Left lung (tissue), 10 donors: ENCODE results near the gene LRRC2. TPM values are rescaled to one million over a fixed set of nuclear protein-coding genes. Genes with fewer than 3 reads are reported as not detected.

Source experiments
- ATAC-seq: fragments of 200-7000 bp; cut with Tn5 transposase; one replicate; pipeline ENCODE4 v1.9.1; 2020; ENCODE audit warnings: moderate library complexity
- DNase-seq, 4 donors: peaks; one replicate each; pipeline ENCODE4 v3.0.0-alpha.2; 2013 to 2020
- H3K27ac ChIP-seq, 2 donors: fragments of 200-600 bp; sonication (generic) in 1 of 2; one replicate each; pipeline versions ENCODE4 v1.5.0 to v1.8.0; 2020 to 2021
- H3K27me3 ChIP-seq, 2 donors: fragments of 200-600 bp; sonication (generic) in 1 of 2; one replicate each; pipeline versions ENCODE4 v1.5.0 to v1.8.0; 2020 to 2021
- H3K36me3 ChIP-seq, 2 donors: fragments of 200-600 bp; sonication (generic) in 1 of 2; one replicate each; pipeline versions ENCODE4 v1.5.0 to v1.8.0; 2020 to 2021
- H3K4me1 ChIP-seq, 2 donors: fragments of 200-600 bp; one replicate each; pipeline ENCODE4 v1.8.0; 2021
- H3K4me3 ChIP-seq, 2 donors: fragments of 200-600 bp; sonication (generic) in 1 of 2; one replicate each; pipeline versions ENCODE4 v1.5.0 to v1.8.0; 2020 to 2021; ENCODE audit warnings: mild to moderate bottlenecking in 1 of 2
- H3K9me3 ChIP-seq, 2 donors: fragments of 200-600 bp; sonication (generic) in 1 of 2; one replicate each; pipeline versions ENCODE4 v1.5.0 to v1.8.0; 2020 to 2021
- CTCF ChIP-seq, 2 donors: fragments of 200-600 bp; sonication (generic) in 1 of 2; IDR thresholded peaks; one replicate each; pipeline versions ENCODE4 v1.5.0 to v1.8.0; 2021; ENCODE audit warnings: antibody characterized with exemption in 2 of 2
- intact Hi-C, 2 donors: fragments of 100-400 bp; cut with DNase I; formaldehyde crosslinking; loops; one replicate each; pipeline versions ENCODE4 v1.11.2 to v1.14.2; 2022
- polyA plus RNA-seq, 6 donors: library from polyadenylated mRNA; unstranded; fragments of 120-200 nt; gene quantifications; one replicate each; pipeline ENCODE4 v1.2.1, GENCODE V29; 2013; ENCODE audit not compliant: insufficient read length in 6 of 6
- total RNA-seq, 2 donors: library from RNA; stranded (reverse); fragmentation: NEBNext Ultra II Directional; extraction: Animal tissue kit (Norgen Biotek cat#: 25700); gene quantifications; one replicate each; pipeline ENCODE4 v1.2.1, GENCODE V29; 2021
- donor health status: DM: no; HTN: yes; CAD: no.
- donor health status: DM: no; HTN: no; CAD: no.

LRRC2 gene
- total and polyA plus RNA-seq, 8 donors = 0.36 to 0.47 (median 0.45) TPM

DNA sequence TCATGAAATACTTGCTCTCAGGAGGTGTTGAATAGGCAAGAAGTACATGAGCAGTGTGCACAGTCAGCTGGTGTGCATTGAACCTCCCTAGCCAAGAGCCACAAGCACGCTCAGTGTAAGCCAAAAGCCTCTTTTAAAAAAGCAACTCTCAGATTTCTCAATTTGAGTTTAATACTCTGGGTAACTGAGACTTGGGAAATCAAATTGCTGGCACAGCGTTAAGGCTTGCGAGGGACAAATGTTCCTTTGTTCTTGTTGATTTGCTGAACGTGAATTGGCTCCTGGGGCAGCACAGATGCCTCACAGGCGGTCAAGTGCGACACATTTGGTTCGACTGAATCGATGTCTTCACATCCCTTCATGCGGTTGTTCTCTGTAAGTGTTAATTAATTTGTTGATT, 46.2 kb upstream of the LRRC2 start, which contains the start of gene FAM240A:
TSS of gene FAM240A (plus strand) at position 202 of the 400 bp plus-strand sequence. CDS start at position 361, 159 bp downstream.
- intact Hi-C loops = no loop called here
- no peak for TF ChIP-seq CTCF (IDR thresholded peaks at IDR 0.05)
- Histone ChIP-seq H3K4me1 (peaks cover 0 to 5% of the 10 kb centered on the region in 2 donors), H3K36me3 (no peaks in the 10 kb centered on the region), H3K4me3 (no peak within 1 kb of the TSS), H3K9me3 (no peaks in the 10 kb centered on the region), H3K27me3 (peaks cover 0 to 5% of the 10 kb centered on the region in 2 donors), H3K27ac (no peak within 1 kb of the TSS)
- ATAC-seq (peak; percentile 51), DNase-seq (peak in 2 of 4 donors; percentile 26 to 44)

DNA sequence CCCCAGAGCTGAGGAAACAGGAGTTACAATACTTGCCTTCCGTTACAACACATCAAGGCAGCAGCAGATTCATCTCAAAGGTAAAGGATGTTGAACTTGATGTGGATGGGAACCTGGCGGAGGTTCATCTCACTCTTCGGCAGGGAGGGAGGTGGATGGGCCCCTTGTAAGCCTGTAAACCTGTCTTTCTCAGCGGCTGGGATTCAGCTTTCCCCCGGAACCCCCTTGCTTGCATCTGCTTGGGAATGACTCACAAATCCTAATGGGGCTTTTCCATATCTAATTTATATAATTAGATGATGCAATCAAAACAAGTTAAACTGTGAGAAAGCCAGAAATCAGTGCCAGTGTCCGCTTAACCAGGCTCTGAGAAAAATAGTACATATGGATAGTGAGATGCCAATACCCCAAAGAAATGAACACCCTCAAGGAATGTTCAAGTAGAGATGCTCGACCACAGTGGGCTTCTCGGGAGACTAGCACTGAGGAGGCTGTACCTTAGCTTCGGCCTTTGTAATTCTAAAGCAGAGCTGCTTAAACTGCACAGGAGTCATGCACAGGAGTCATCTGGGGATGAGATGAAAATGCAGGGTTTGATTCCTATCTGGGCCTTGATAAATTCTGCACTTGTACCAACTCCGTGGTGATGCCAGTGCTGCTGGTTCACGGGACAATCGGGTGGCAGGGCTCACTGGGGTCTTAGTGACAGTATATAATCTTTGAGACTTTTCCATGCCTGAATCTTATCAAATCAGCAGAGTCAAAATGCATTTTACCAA, 44.0 kb upstream of the LRRC2 start:
- Histone ChIP-seq H3K27ac (no peak overlapping the region), H3K36me3 (no peaks in the 10 kb centered on the region), H3K27me3 (no peaks in the 10 kb centered on the region), H3K4me1 (peaks cover 0 to 5% of the 10 kb centered on the region in 2 donors), H3K9me3 (no peaks in the 10 kb centered on the region), H3K4me3 (no peak overlapping the region)
- DNase-seq (no peak), ATAC-seq (no peak)
- intact Hi-C loops = no loop called here
- no peak for TF ChIP-seq CTCF (IDR thresholded peaks at IDR 0.05)

DNA sequence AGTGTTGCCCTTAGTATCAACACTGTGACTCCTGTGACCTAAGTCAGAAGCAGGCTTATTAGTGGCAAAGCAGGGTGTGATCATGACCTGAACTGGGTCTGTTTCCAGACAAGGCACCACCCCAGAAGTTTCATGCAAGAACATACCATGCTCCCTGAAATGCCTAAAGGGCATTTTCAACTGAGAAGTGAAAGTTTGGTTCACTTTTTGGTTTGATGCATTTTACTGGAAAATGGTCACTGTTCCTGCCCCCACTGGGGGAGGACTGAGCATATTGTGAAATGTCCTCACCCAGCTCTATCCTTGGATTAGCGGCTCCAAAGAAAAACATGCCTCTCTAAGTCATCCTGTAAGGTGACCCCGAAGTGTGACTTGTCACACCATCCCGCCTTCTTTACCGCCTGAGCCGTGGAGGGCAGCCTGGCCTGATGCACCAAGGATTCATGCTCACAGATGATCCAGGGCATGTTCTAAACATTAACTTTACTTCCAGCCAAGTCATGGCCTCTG, 43.2 kb upstream of the LRRC2 start:
- no peak for DNase-seq
- intact Hi-C loops = no loop called here
- Histone ChIP-seq H3K27me3 (no peaks in the 10 kb centered on the region), H3K36me3 (no peaks in the 10 kb centered on the region), H3K9me3 (no peaks in the 10 kb centered on the region), H3K4me1 (peaks cover 0 to 5% of the 10 kb centered on the region in 2 donors), H3K4me3 (no peak overlapping the region), H3K27ac (no peak overlapping the region)
- TF ChIP-seq CTCF (IDR thresholded peaks at IDR 0.05) = no peak
- no peak for ATAC-seq

GRCh38 chr3:46607603-46608028, 41.5 kb upstream of the LRRC2 start:
- ATAC-seq (no peak), DNase-seq (no peak)
- no peak for TF ChIP-seq CTCF (IDR thresholded peaks at IDR 0.05)
- H3K4me1 ChIP-seq = peaks cover 0 to 5% of the 10 kb centered on the region in 2 donors
- no peaks in the 10 kb centered on the region for H3K27me3 ChIP-seq
- H3K9me3 ChIP-seq = no peaks in the 10 kb centered on the region
- no peak overlapping the region for H3K27ac ChIP-seq
- intact Hi-C loops = no loop called here
- no peaks in the 10 kb centered on the region for H3K36me3 ChIP-seq
- H3K4me3 ChIP-seq = no peak overlapping the region

DNA sequence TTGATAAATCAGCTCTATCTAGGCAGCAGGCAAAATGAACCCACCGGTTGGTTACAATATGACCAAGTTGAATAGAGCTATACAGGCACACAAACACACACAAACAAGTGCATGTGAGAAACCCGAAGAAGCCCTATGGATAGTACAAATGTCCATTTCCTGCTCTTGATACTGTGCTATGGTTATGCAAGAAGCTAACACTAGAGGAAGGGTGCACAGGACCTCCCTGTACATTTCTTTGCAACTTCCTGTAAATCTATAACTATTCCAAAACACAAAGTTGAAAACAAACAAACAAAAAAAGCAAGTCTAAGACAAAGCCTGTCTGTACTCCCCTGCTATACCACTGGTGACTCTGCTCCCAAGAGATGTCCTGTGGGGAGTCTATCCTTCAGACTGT, 38.0 kb upstream of the LRRC2 start:
- no peaks in the 10 kb centered on the region for H3K9me3 ChIP-seq
- intact Hi-C loops = no loop called here
- H3K36me3 ChIP-seq = no peaks in the 10 kb centered on the region
- ATAC-seq (no peak), DNase-seq (no peak)
- no peaks in the 10 kb centered on the region for H3K27me3 ChIP-seq
- no peak for TF ChIP-seq CTCF (IDR thresholded peaks at IDR 0.05)
- no peak overlapping the region for H3K4me3 ChIP-seq
- peaks cover 0 to under 1% of the 10 kb centered on the region in 2 donors for H3K4me1 ChIP-seq
- H3K27ac ChIP-seq = no peak overlapping the region
